Upper lobe of right lung (tissue), 1 donor: ENCODE measurements around the gene KLHL30. TPM values are rescaled to one million over a fixed set of nuclear protein-coding genes. Genes with fewer than 3 reads are reported as not detected.
A peak's percentile ranks its signal among the peaks of the same experiment; 100 is the strongest.

Experiments used
- ATAC-seq: fragments of 200-7000 bp; cut with Tn5 transposase; one replicate; pipeline ENCODE4 v1.9.1; 2020; ENCODE audit warnings: mild to moderate bottlenecking, moderate library complexity
- DNase-seq: peaks from one replicate; pipeline ENCODE4 v3.0.0-alpha.2; 2020
- H3K27ac ChIP-seq: fragments of 200-600 bp; one replicate; pipeline ENCODE4 v1.8.0; 2022
- H3K27me3 ChIP-seq: fragments of 200-600 bp; one replicate; pipeline ENCODE4 v1.8.0; 2022; ENCODE audit warnings: mild to moderate bottlenecking
- H3K36me3 ChIP-seq: fragments of 200-600 bp; one replicate; pipeline ENCODE4 v1.8.0; 2022
- H3K4me1 ChIP-seq: fragments of 200-600 bp; one replicate; pipeline ENCODE4 v1.8.0; 2022
- H3K4me3 ChIP-seq: fragments of 200-600 bp; one replicate; pipeline ENCODE4 v1.8.0; 2022; ENCODE audit warnings: mild to moderate bottlenecking
- H3K9me3 ChIP-seq: fragments of 200-600 bp; one replicate; pipeline ENCODE4 v1.8.0; 2022
- intact Hi-C: fragments of 100-400 bp; cut with DNase I; formaldehyde crosslinking; loops from one replicate; pipeline ENCODE4 v1.11.0; 2022
- total RNA-seq: library from RNA; stranded (reverse); fragmentation: NEBNext Ultra II Directional; extraction: Animal tissue kit (Norgen Biotek cat#: 25700); gene quantifications from one replicate; pipeline ENCODE4 v1.2.1, GENCODE V29; 2021
- TF ChIP-seq, protein P1 (sequence below): fragments of 200-600 bp; IDR thresholded peaks from one replicate; pipeline ENCODE4 v1.8.0; 2022; ENCODE audit warnings: antibody characterized with exemption
- donor health status: DM: no; HTN: yes; CAD: no; lungs with severe emphysema.

KLHL30 gene
- total RNA-seq, 1 donor from 2014 or later = 0.90 TPM

DNA sequence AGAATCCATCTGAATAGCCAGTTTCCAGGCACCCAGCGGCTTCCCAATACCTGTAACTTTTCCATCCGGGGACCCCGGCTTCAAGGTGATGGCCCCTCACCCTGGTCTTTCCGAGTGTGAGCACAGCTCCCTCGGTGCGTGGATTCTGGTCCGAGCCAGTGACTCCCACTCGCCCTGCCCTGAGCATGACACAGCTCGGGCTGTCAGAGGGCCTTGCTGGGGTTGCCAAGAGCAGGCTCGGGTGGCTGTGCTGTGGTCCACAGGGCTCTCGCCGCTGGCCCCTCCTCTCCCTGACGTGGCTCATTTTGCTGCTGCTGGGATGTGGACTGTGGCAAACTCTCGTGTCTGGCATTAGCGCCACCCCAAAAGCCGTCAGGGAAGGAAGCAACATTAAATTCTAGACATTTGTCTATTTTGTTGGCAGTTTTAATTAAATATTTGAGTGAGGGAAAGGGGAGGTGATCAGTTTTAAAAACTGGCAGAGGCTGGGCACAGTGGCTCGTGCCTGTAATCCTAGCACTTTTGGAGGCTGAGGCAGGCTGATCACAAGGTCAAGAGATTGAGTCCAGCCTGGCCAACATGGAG, 43.9 kb upstream of the KLHL30 start:
- H3K27me3 ChIP-seq = no peaks in the 10 kb centered on the region
- no peaks in the 10 kb centered on the region for H3K4me1 ChIP-seq
- ATAC-seq (no peak), DNase-seq (no peak)
- intact Hi-C loops = no loop called here
- TF ChIP-seq, protein P1, sequence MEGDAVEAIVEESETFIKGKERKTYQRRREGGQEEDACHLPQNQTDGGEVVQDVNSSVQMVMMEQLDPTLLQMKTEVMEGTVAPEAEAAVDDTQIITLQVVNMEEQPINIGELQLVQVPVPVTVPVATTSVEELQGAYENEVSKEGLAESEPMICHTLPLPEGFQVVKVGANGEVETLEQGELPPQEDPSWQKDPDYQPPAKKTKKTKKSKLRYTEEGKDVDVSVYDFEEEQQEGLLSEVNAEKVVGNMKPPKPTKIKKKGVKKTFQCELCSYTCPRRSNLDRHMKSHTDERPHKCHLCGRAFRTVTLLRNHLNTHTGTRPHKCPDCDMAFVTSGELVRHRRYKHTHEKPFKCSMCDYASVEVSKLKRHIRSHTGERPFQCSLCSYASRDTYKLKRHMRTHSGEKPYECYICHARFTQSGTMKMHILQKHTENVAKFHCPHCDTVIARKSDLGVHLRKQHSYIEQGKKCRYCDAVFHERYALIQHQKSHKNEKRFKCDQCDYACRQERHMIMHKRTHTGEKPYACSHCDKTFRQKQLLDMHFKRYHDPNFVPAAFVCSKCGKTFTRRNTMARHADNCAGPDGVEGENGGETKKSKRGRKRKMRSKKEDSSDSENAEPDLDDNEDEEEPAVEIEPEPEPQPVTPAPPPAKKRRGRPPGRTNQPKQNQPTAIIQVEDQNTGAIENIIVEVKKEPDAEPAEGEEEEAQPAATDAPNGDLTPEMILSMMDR = no peak
- H3K9me3 ChIP-seq = no peaks in the 10 kb centered on the region
- H3K36me3 ChIP-seq = no peaks in the 10 kb centered on the region
- H3K4me3 ChIP-seq = no peak overlapping the region
- no peak overlapping the region for H3K27ac ChIP-seq

DNA sequence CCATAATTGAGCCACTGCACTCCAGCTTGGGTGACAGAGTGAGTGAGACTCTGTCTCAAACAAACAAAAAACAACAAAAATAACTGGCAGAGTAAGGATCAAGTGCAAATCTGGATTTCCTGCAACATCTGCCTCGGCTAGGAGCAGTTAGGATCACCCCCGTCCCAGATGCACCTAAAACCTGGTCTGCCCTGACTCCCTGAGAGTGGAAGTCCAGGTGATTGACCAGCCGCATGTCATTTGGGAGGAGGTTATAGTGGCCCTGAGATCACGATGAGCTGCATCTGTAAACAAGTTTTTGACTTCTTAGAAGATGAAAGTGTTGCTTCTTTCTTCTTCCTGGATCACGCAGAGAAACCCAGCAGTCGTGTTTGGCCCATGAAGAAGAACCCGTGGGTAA, 43.3 kb upstream of the KLHL30 start:
- H3K27ac ChIP-seq = no peak overlapping the region
- ATAC-seq = no peak
- no peaks in the 10 kb centered on the region for H3K27me3 ChIP-seq
- no peak overlapping the region for H3K4me3 ChIP-seq
- no peaks in the 10 kb centered on the region for H3K9me3 ChIP-seq
- intact Hi-C loops = no loop called here
- H3K36me3 ChIP-seq = no peaks in the 10 kb centered on the region
- TF ChIP-seq, protein P1 = no peak
- no peaks in the 10 kb centered on the region for H3K4me1 ChIP-seq
- DNase-seq = no peak

DNA sequence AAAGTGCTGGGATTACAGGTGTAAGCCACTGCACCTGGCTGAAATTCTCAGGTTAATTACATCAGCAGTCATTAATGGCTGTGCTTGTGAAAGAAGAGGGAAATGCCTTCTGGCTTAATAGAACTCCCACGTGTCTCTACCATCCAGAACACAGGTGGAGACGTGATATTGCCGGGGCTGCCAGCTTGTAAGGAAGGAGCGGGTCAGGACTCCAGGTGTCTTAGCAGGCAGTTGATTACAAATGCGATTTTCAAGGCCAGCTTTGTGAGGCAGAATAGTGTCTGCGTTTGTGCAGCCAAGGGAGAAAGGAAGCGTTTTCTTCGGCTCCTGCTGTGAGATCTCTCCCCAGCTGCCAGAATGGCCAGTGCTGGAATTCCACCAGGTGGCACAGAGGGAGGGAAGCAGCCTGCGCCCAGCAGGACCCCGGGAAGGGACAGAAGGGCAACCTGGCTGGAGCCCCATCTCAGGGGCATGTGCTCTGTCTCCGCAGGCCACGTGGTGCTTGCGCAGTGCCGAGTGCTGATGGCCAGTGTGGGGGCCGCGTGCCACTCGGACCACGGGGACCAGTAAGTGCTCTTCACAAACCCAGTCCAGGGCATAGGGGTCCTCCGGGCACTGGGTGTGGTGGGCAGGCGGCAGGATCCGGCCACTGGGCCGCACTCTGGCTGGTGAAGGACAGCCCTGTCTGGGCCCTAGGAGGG, 42.0 kb upstream of the KLHL30 start:
- Histone ChIP-seq H3K4me1 (no peaks in the 10 kb centered on the region), H3K27ac (no peak overlapping the region), H3K4me3 (no peak overlapping the region), H3K27me3 (no peaks in the 10 kb centered on the region), H3K36me3 (no peaks in the 10 kb centered on the region), H3K9me3 (no peaks in the 10 kb centered on the region)
- TF ChIP-seq, protein P1 = no peak
- DNase-seq (peak; percentile 55), ATAC-seq (no peak)
- intact Hi-C loops = no loop called here

DNA sequence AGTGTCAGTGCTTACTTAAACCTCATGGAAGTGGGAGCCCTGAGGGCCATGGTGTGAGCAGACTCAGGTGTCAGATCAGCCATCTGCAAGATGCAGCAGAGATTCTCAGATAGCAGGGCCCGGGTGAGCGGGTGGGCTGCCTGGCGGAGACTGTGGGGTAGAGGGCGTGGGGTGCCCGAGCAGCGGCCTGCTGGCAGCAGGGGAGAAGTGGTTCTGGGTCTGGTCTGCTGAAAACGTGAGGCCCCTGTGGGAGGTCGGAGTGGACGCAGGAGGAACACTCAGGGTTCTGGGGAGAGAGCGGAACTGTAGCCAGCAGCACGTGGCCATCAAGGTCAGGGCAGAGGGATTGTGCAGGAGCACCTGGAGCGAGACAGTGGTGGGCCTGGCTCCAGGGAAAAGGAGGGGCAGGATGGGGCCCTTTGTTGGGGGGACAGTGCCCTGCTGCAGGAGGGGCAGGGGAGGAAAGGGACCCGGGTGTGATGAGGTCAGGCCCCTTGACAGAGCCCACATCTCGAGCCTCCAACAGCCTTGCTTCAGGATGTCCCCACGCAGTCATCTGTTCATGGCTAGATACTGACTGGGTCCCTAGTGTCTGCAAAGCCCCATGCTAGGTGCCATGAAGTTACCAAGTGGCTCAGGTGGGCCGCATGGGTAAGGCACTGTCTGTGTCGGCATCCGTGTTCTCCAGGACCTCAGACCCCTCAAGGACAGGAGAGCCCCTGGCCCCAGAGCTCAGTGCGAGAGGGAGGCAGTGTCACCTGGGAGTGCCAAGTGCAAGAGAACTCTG, 41.1 kb upstream of the KLHL30 start:
- ATAC-seq (no peak), DNase-seq (peak; percentile 59)
- H3K4me1 ChIP-seq = no peaks in the 10 kb centered on the region
- H3K36me3 ChIP-seq = no peaks in the 10 kb centered on the region
- intact Hi-C loops = no loop called here
- no peak overlapping the region for H3K27ac ChIP-seq
- TF ChIP-seq, protein P1 = no peak
- no peaks in the 10 kb centered on the region for H3K9me3 ChIP-seq
- no peaks in the 10 kb centered on the region for H3K27me3 ChIP-seq
- no peak overlapping the region for H3K4me3 ChIP-seq

DNA sequence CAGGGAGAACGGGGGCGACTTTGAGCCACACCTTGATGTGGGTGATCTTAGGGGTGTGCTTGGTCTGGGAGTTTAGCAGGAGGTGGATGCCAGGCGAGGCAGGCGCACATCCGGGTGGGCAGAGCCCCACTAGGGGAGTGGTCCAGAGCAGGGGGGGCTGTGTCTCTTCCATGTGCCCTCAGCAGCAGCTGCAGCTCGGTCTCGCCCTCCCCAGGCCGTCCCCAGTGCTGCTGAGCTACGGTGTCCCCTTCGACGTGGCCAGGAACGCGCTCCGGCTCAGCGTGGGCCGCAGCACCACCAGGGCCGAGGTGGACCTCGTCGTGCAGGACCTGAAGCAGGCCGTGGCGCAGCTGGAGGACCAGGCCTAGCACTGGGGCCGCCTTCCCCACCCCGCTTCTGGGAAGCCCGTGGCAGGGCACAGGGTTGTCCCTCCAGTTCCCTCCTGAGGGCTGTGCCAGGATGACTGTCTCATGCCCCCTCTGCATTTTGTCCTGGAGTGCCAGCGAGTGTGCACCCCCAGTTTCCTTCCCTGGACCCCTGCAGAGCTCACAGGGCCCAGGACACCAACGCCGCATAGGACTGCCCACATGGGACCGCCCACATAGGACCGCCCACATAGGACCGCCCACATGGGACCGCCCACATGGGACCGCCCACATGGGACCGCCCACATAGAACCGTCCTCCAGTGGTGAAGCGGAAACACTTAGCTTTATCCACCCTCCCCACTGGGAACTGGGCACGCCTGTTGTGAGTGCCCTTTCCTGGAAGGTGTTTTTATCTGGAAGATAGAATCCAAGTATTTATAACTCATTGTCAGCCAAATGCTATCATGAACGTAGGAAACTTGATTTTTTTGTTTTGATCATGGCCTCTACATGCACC, 40.2 kb upstream of the KLHL30 start:
- Histone ChIP-seq H3K27ac (no peak overlapping the region), H3K9me3 (no peaks in the 10 kb centered on the region), H3K4me1 (no peaks in the 10 kb centered on the region), H3K4me3 (no peak overlapping the region), H3K36me3 (no peaks in the 10 kb centered on the region), H3K27me3 (no peaks in the 10 kb centered on the region)
- DNase-seq = peak; percentile 70
- TF ChIP-seq, protein P1 = no peak
- intact Hi-C loops = no loop called here
- ATAC-seq = peak; percentile 84
